Suprapubic skin (tissue), 4 donors: Measurements from ENCODE around the gene NDUFS5. TPM values are rescaled to one million over a fixed set of nuclear protein-coding genes. Genes with fewer than 3 reads are reported as not detected.
"Not testable (repeated sequence)": the region's sequence is repeated elsewhere in the genome, so short reads cannot be mapped to it uniquely, and the experiment has no call there.

Experiments
- DNase-seq, 2 donors: peaks; one replicate each; pipeline ENCODE4 v3.0.0-alpha.2; 2019; ENCODE audit warnings: low spot score in 2 of 2
- H3K27ac ChIP-seq: fragments of 200-600 bp; sonication (generic); one replicate; pipeline ENCODE4 v1.5.1; 2019
- H3K27me3 ChIP-seq: fragments of 200-600 bp; sonication (generic); one replicate; pipeline ENCODE4 v1.5.1; 2019
- H3K36me3 ChIP-seq: fragments of 200-600 bp; sonication (generic); one replicate; pipeline ENCODE4 v1.5.1; 2019
- H3K4me1 ChIP-seq: fragments of 200-600 bp; sonication (generic); one replicate; pipeline ENCODE4 v1.5.1; 2019
- H3K4me3 ChIP-seq: fragments of 200-600 bp; sonication (generic); one replicate; pipeline ENCODE4 v1.5.1; 2019; ENCODE audit warnings: mild to moderate bottlenecking
- H3K9me3 ChIP-seq: fragments of 200-600 bp; sonication (generic); one replicate; pipeline ENCODE4 v1.5.1; 2019
- CTCF ChIP-seq, 2 donors: fragments of 200-600 bp in 1 of 2; fragments of 450-650 bp in 1 of 2; sonication (generic) in 1 of 2; IDR thresholded peaks; one replicate each; pipeline ENCODE4 v1.5.1; 2016 to 2019; ENCODE audit warnings: antibody characterized with exemption in 2 of 2, mild to moderate bottlenecking in 1 of 2, moderate library complexity in 1 of 2
- EP300 ChIP-seq: sonication (generic); formaldehyde crosslinking; IDR thresholded peaks from one replicate; pipeline ENCODE4 v1.6.1; 2017; ENCODE audit warnings: antibody characterized with exemption
- POLR2A ChIP-seq, 2 donors: fragments of 450-650 bp; IDR thresholded peaks; one replicate each; pipeline ENCODE4 v1.6.1; 2017; ENCODE audit warnings: antibody characterized with exemption in 2 of 2, mild to moderate bottlenecking in 2 of 2, moderate library complexity in 2 of 2
- POLR2AphosphoS5 ChIP-seq, 3 donors: sonication (generic); formaldehyde crosslinking; IDR thresholded peaks; one replicate each; pipeline ENCODE4 v1.6.1; 2017; ENCODE audit warnings: antibody characterized with exemption in 3 of 3
- WGBS: methylation state at CpG from one replicate; pipeline ENCODE4 v1.1.5; 2018; 5-methylcytosine and 5-hydroxymethylcytosine counted together
- total RNA-seq, 4 donors: library from RNA; depleted of rRNA; stranded (reverse); fragments of >200 nt; gene quantifications; one replicate each; pipeline ENCODE4 v1.1.0, GENCODE V29; 2016

Gene NDUFS5
- total RNA-seq, 4 donors from 2014 or later, result 314 to 371 (median 352) TPM

- H3K4me3 ChIP-seq, result no peak overlapping the region
- no peaks in the 10 kb centered on the region for H3K27me3 ChIP-seq
- H3K27ac ChIP-seq, result peak overlapping the region; percentile 54
- peaks cover 4% of the 10 kb centered on the region for H3K4me1 ChIP-seq
- 81% methylated on average over 7 of the region's 7 CpGs for WGBS
- TF ChIP-seq CTCF (IDR thresholded peaks at IDR 0.05), result no peak
- TF ChIP-seq POLR2AphosphoS5 (IDR thresholded peaks at IDR 0.05), result no peak
- no peak for TF ChIP-seq POLR2A (IDR thresholded peaks at IDR 0.05)
- no peak for TF ChIP-seq EP300
- H3K9me3 ChIP-seq, result no peaks in the 10 kb centered on the region
- DNase-seq, result peak in 1 of 2 donors; percentile 57
- H3K36me3 ChIP-seq, result peaks cover 34% of the 10 kb centered on the region
These were observed 22.7 kb downstream of the NDUFS5 start for GRCh38 chr1:39048745-39049370.

GRCh38 chr1:39050001-39050400 lies 23.9 kb downstream of the NDUFS5 start:
- Histone ChIP-seq H3K4me1 (peaks cover 4% of the 10 kb centered on the region), H3K9me3 (no peaks in the 10 kb centered on the region), H3K27me3 (no peaks in the 10 kb centered on the region), H3K36me3 (peaks cover 25% of the 10 kb centered on the region), H3K27ac (no peak overlapping the region), H3K4me3 (no peak overlapping the region)
- TF ChIP-seq POLR2AphosphoS5 (IDR thresholded peaks at IDR 0.05) (no peak), CTCF (IDR thresholded peaks at IDR 0.05) (no peak), POLR2A (IDR thresholded peaks at IDR 0.05) (no peak), EP300 (no peak)
- WGBS, result 97% methylated on average over 4 of the region's 4 CpGs
- peak in 1 of 2 donors; percentile 32 for DNase-seq

DNA sequence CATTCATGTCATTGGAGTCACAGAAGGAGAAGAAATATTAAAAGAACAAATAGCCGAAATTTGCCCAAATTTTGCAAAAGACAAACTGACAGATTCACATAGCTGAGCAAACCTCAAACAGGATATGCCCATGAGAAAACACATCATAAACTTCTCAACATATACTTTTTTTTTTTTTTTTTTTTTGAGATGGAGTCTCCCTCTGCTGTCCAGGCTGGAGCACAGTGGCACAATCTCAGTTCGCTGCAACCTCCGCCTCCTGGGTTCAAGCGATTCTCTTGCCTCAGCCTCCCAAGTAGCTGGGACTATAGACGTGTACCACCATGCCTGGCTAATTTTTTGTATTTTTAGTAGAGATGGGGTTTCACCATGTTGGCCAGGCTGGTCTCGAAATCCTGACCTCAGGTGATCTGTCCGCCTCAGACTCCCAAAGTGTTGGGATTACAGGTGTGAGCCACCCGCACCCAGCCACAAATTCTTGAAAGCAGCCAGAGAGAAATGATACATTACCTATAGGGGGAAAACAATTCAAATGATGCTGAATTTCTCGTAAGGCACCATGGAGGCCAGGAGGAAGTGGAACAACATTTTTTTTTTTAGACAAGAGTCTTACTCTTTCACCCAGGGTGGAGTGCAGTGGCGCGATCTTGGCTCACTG lies 25.2 kb downstream of the NDUFS5 start:
- H3K36me3 ChIP-seq, result peaks cover 23% of the 10 kb centered on the region
- H3K4me1 ChIP-seq, H3K9me3 ChIP-seq, H3K27ac ChIP-seq, H3K27me3 ChIP-seq, H3K4me3 ChIP-seq: not testable (repeated sequence)
- DNase-seq, result peak in 1 of 2 donors; percentile 23
- WGBS, result 91% methylated on average over 11 of the region's 11 CpGs

DNA sequence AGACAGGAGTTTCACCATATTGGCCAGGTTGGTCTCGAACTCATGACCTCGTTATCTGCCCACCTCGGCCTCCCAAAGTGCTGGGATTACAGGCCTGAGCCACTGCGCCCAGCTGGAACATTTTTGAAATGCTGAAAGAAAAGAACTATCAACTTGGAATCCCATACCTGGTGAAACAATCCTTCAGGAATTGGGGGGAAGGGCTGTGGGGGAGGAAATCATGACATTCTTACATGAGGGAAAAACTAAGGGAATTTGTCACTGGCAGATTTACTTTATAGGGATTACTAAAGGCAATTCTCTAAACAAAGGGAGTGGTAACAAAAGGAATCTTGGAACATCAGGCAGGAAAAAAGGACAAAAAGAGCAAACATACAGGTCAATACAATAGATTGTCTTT lies 25.8 kb downstream of the NDUFS5 start:
- no peak for TF ChIP-seq EP300
- no peak for TF ChIP-seq CTCF (IDR thresholded peaks at IDR 0.05)
- no peak for TF ChIP-seq POLR2A (IDR thresholded peaks at IDR 0.05)
- TF ChIP-seq POLR2AphosphoS5 (IDR thresholded peaks at IDR 0.05), result no peak
- Histone ChIP-seq H3K4me3 (no peak overlapping the region), H3K27ac (no peak overlapping the region), H3K36me3 (peaks cover 19% of the 10 kb centered on the region), H3K4me1 (peaks cover 4% of the 10 kb centered on the region), H3K9me3 (no peaks in the 10 kb centered on the region), H3K27me3 (no peaks in the 10 kb centered on the region)
- WGBS, result 96% methylated on average over 4 of the region's 4 CpGs
- DNase-seq, result peak in 1 of 2 donors; percentile 34

DNA sequence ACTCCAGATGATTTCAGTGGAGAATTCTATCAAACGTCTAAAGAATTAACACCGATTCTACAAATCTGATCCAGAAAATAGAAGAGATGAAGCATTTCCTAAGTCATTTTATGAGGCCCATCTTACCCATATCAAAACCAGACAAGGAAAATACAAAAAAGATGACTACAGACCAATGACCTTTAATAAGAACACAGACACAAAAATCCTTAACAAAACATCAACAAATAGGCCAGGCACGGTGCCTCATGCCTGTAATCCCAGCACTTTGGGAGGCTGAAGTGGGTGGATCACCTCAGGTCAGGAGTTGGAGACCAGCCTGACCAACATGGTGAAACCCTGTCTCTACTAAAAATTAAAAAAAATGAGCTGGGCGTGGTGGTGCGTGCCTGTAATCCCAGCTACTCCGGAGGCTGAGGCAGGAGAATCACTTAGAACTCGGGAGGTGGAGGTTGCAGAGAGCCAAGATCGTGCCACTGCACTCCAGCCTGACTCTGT lies 29.1 kb downstream of the NDUFS5 start:
- not testable (repeated sequence) for H3K27me3 ChIP-seq, H3K4me3 ChIP-seq, H3K27ac ChIP-seq, H3K4me1 ChIP-seq, H3K36me3 ChIP-seq, DNase-seq, H3K9me3 ChIP-seq
- 92% methylated on average over 8 of the region's 8 CpGs for WGBS

DNA sequence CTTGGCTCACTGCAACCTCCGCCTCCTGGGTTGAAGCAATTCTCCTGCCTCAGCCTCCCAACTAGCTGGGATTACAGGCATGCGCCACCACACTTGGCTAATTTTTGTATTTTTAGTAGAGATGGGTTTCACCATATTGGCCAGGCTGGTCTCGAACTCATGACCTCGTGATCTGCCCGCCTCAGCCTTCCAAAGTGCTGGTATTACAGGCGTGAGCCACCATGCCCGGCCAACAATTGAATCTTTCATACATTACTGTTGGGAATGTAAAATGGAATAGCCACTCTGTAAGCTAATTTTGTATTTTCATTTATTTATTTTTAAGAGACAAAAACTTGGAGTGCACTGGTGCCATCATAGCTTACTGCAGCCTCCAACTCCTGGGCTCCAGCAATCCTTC lies 35.4 kb downstream of the NDUFS5 start:
- not testable (repeated sequence) for H3K4me3 ChIP-seq, H3K27ac ChIP-seq, H3K9me3 ChIP-seq, H3K36me3 ChIP-seq, H3K4me1 ChIP-seq, H3K27me3 ChIP-seq
- 98% methylated on average over 7 of the region's 7 CpGs for WGBS
- peak in 1 of 2 donors; percentile 11 for DNase-seq
